H1 (cell line): ENCODE data around the gene OST4. TPM values are rescaled to one million over a fixed set of nuclear protein-coding genes. Genes with fewer than 3 reads are reported as not detected.

ENCODE experiments used
- CTCF ChIA-PET: fragments of 300-600 bp; sonication (Branson Sonifier 250); formaldehyde crosslinking; loops from one replicate; lab custom pipeline; 2021; ENCODE audit not compliant: partially characterized antibody; lab: Charles Lee
- POLR2A ChIA-PET: fragments of 300-600 bp; sonication (Branson Sonifier 250); formaldehyde crosslinking; loops from one replicate; lab custom pipeline; 2021; ENCODE audit warnings: inconsistent platforms; ENCODE audit not compliant: partially characterized antibody; lab: Charles Lee
- DNase-seq, 2 experiments: peaks; one replicate each; pipeline versions ENCODE4 v3.0.0 to v3.0.0-alpha.2; 2010 to 2022; ENCODE audit warnings: low spot score in 2 of 2, low read depth in 1 of 2, mixed read lengths in 1 of 2
- FAIRE-seq: peaks from 2 replicates; lab custom pipeline; 2011; peaks lifted over from hg19 to GRCh38; lab: Jason Lieb, UNC
- H2AFZ ChIP-seq: 2 replicates; pipeline ENCODE4 v1.8.1; 2012; ENCODE audit warnings: low read length, inconsistent platforms
- H2AK5ac ChIP-seq: 2 replicates; pipeline ENCODE4 v1.6.1; 2013; ENCODE audit warnings: low read depth, low read length
- H2BK120ac ChIP-seq: replicated peaks from 2 replicates; pipeline ENCODE3; 2013; ENCODE audit warnings: low read depth, low read length, inconsistent platforms
- H2BK12ac ChIP-seq: 2 replicates; pipeline ENCODE4 v1.6.1; 2013; ENCODE audit warnings: low read depth, low read length
- H2BK15ac ChIP-seq: 2 replicates; pipeline ENCODE4 v1.6.1; 2013; ENCODE audit warnings: low read length
- H2BK20ac ChIP-seq: 2 replicates; pipeline ENCODE4 v1.6.1; 2013; ENCODE audit warnings: low read length
- H2BK5ac ChIP-seq: 2 replicates; pipeline ENCODE4 v1.6.1; 2013; ENCODE audit warnings: low read depth, low read length
- H3K14ac ChIP-seq: 2 replicates; pipeline ENCODE4 v1.6.1; 2013; ENCODE audit warnings: inconsistent platforms; ENCODE audit not compliant: insufficient read length
- H3K18ac ChIP-seq: 2 replicates; pipeline ENCODE4 v1.6.1; 2013; ENCODE audit warnings: low read length; ENCODE audit errors: extremely low read depth
- H3K23ac ChIP-seq: 2 replicates; pipeline ENCODE4 v1.6.1; 2013; ENCODE audit warnings: inconsistent platforms; ENCODE audit not compliant: insufficient read length
- H3K23me2 ChIP-seq: 2 replicates; pipeline ENCODE4 v1.6.1; 2013; ENCODE audit warnings: low read depth, low read length
- H3K27ac ChIP-seq: 2 replicates; pipeline ENCODE4 v1.6.1; 2011; ENCODE audit warnings: low read depth, low read length, inconsistent platforms
- H3K27me3 ChIP-seq, 4 experiments: replicated peaks in 1 of 4; 1 replicate in 1 of 4; 2 replicates in 3 of 4; pipeline versions ENCODE4 v1.6.1 to v1.8.1; 2011 to 2013; ENCODE audit warnings: low read length in 3 of 4, mild to moderate bottlenecking in 3 of 4, inconsistent platforms in 2 of 4, mixed read lengths in 2 of 4, moderate library complexity in 1 of 4; ENCODE audit not compliant: control insufficient read depth in 3 of 4, insufficient read depth in 3 of 4; ENCODE audit errors: extremely low read depth in 1 of 4
- H3K36me3 ChIP-seq, 4 experiments: 2 replicates each; pipeline versions ENCODE4 v1.6.1 to v1.8.1; 2011 to 2013; ENCODE audit warnings: mild to moderate bottlenecking in 4 of 4, low read length in 3 of 4, moderate library complexity in 2 of 4, control low read depth in 1 of 4, inconsistent platforms in 1 of 4; ENCODE audit not compliant: insufficient read depth in 4 of 4, control insufficient read depth in 2 of 4
- H3K4ac ChIP-seq: replicated peaks from 2 replicates; pipeline ENCODE3; 2013; ENCODE audit warnings: low read length, low read depth, mixed read lengths, inconsistent platforms; ENCODE audit not compliant: insufficient read length
- H3K4me1 ChIP-seq, 4 experiments: replicated peaks in 1 of 4; 1 replicate in 1 of 4; 2 replicates in 3 of 4; pipeline versions ENCODE4 v1.6.1 to v1.8.1; 2011 to 2013; ENCODE audit warnings: low read length in 3 of 4, inconsistent platforms in 2 of 4, mixed read lengths in 1 of 4; ENCODE audit not compliant: insufficient read depth in 4 of 4, control insufficient read depth in 3 of 4
- H3K4me2 ChIP-seq, 2 experiments: 2 replicates each; pipeline versions ENCODE4 v1.6.1 to v1.8.1; 2011 to 2013; ENCODE audit warnings: low read depth in 2 of 2, low read length in 2 of 2, control low read depth in 1 of 2, inconsistent platforms in 1 of 2, mild to moderate bottlenecking in 1 of 2; ENCODE audit not compliant: insufficient read depth in 1 of 2
- H3K4me3 ChIP-seq, 4 experiments: fragments of 200-600, 300-600 bp in 1 of 4; sonication (generic), shearing (Covaris generic), sonication (Bioruptor Twin) in 1 of 4; 2 replicates each; pipeline versions ENCODE4 v1.5.1 to v1.8.1; 2011 to 2016; ENCODE audit warnings: low read length in 4 of 4, low read depth in 3 of 4, control low read depth in 2 of 4, inconsistent platforms in 2 of 4, mild to moderate bottlenecking in 2 of 4, mixed read lengths in 1 of 4, moderate library complexity in 1 of 4; ENCODE audit not compliant: insufficient read depth in 2 of 4; ENCODE audit errors: extremely low read depth in 1 of 4
- H3K56ac ChIP-seq: replicated peaks from 2 replicates; pipeline ENCODE3; 2013; ENCODE audit warnings: low read depth, mild to moderate bottlenecking, mixed read lengths, low read length, inconsistent platforms; ENCODE audit not compliant: insufficient read length
- H3K79me1 ChIP-seq: 2 replicates; pipeline ENCODE4 v1.6.1; 2013; ENCODE audit warnings: low read depth, low read length, control low read depth
- H3K79me2 ChIP-seq, 2 experiments: 2 replicates each; pipeline versions ENCODE4 v1.6.1 to v1.8.1; 2012 to 2013; ENCODE audit warnings: low read length in 2 of 2, mild to moderate bottlenecking in 2 of 2, inconsistent platforms in 1 of 2; ENCODE audit not compliant: insufficient read depth in 2 of 2, control insufficient read depth in 1 of 2
- H3K9ac ChIP-seq, 4 experiments: replicated peaks in 1 of 4; 1 replicate in 1 of 4; 2 replicates in 3 of 4; pipeline versions ENCODE4 v1.6.1 to v1.8.1; 2011 to 2013; ENCODE audit warnings: low read depth in 3 of 4, low read length in 3 of 4, control low read depth in 2 of 4, mild to moderate bottlenecking in 2 of 4, moderate library complexity in 2 of 4, inconsistent platforms in 1 of 4; ENCODE audit errors: extremely low read depth in 1 of 4
- H3K9me3 ChIP-seq, 2 experiments: 2 replicates each; pipeline versions ENCODE4 v1.6.1 to v1.8.1; 2012 to 2013; ENCODE audit warnings: mild to moderate bottlenecking in 2 of 2, moderate library complexity in 2 of 2, control low read depth in 1 of 2, inconsistent platforms in 1 of 2, low read depth in 1 of 2, low read length in 1 of 2, mixed read lengths in 1 of 2; ENCODE audit not compliant: insufficient read depth in 2 of 2
- H4K20me1 ChIP-seq, 2 experiments: replicated peaks in 1 of 2; 2 replicates each; pipeline versions ENCODE3 to v1.8.1; 2011 to 2013; ENCODE audit warnings: inconsistent platforms in 2 of 2, low read length in 2 of 2, mild to moderate bottlenecking in 1 of 2; ENCODE audit not compliant: insufficient read depth in 2 of 2, control insufficient read depth in 1 of 2
- H4K5ac ChIP-seq: 2 replicates; pipeline ENCODE4 v1.6.1; 2013; ENCODE audit warnings: low read length, low read depth, mixed read lengths, inconsistent platforms; ENCODE audit not compliant: insufficient read length
- H4K8ac ChIP-seq: 2 replicates; pipeline ENCODE4 v1.8.0; 2013; ENCODE audit warnings: mild to moderate bottlenecking, moderate library complexity, low read length, inconsistent platforms; ENCODE audit not compliant: insufficient read depth; ENCODE audit errors: extremely low read depth
- H4K91ac ChIP-seq: replicated peaks from 2 replicates; pipeline ENCODE3; 2013; ENCODE audit warnings: low read length, mixed read lengths, inconsistent platforms; ENCODE audit not compliant: insufficient read length
- BACH1 ChIP-seq: IDR thresholded peaks from 2 replicates; pipeline ENCODE4 v1.6.1; 2012; ENCODE audit warnings: low read length, improper control_type of control experiment
- CEBPB ChIP-seq: IDR thresholded peaks from 2 replicates; pipeline ENCODE4 v1.6.1; 2012; ENCODE audit warnings: low read depth, low read length
- JUND ChIP-seq: IDR thresholded peaks from 2 replicates; pipeline ENCODE4 v1.6.1; 2011; ENCODE audit warnings: mild to moderate bottlenecking, improper control_type of control experiment, low read length
- MAFK ChIP-seq: IDR thresholded peaks from 2 replicates; pipeline ENCODE4 v1.6.1; 2012; ENCODE audit warnings: low read depth, mild to moderate bottlenecking, improper control_type of control experiment, low read length
- MAX ChIP-seq: IDR thresholded peaks from 2 replicates; pipeline ENCODE4 v1.6.1; 2012; ENCODE audit warnings: inconsistent platforms
- NANOG ChIP-seq: IDR thresholded peaks from 2 replicates; pipeline ENCODE4 v1.6.1; 2011; ENCODE audit warnings: low read length, low read depth, mild to moderate bottlenecking, inconsistent platforms; ENCODE audit not compliant: insufficient read depth, poor library complexity, severe bottlenecking
- PHF8 ChIP-seq: fragments of 200-600 bp; sonication (generic); conservative IDR thresholded peaks from 2 replicates; pipeline ENCODE4 v1.7.1; 2012; ENCODE audit warnings: low read depth, mild to moderate bottlenecking, inconsistent platforms, low read length, moderate library complexity
- RBBP5 ChIP-seq: IDR thresholded peaks from 2 replicates; pipeline ENCODE4 v1.7.1; 2012; ENCODE audit warnings: low read depth, mild to moderate bottlenecking, inconsistent platforms, low read length, moderate library complexity, borderline replicate concordance
- SAP30 ChIP-seq: fragments of 300-600 bp; sonication (generic); IDR thresholded peaks from 2 replicates; pipeline ENCODE4 v1.7.1; 2012; ENCODE audit warnings: low read length, moderate library complexity, mild to moderate bottlenecking, inconsistent platforms; ENCODE audit not compliant: insufficient read depth, insufficient replicate concordance
- SUZ12 ChIP-seq: fragments of 200-600 bp; sonication (generic); IDR thresholded peaks from 2 replicates; pipeline ENCODE4 v1.6.1; 2012; ENCODE audit warnings: mild to moderate bottlenecking, inconsistent platforms, low read length, moderate library complexity, mixed read lengths
- TEAD4 ChIP-seq: IDR thresholded peaks from 2 replicates; pipeline ENCODE4 v1.6.1; 2012; ENCODE audit warnings: low read depth, low read length, inconsistent platforms, mixed read lengths
- ZNF274 ChIP-seq: IDR thresholded peaks from 2 replicates; pipeline ENCODE4 v1.7.0; 2012; ENCODE audit warnings: low read length, borderline replicate concordance; ENCODE audit errors: extremely low read depth
- WGBS, 2 experiments: shearing (Covaris generic) in 1 of 2; methylation state at CpG; one replicate each; pipeline versions ENCODE4 v1.1.6 to v1.1.7; 2013 to 2015; ENCODE audit warnings: low lambda C conversion rate in 2 of 2, mixed read lengths in 2 of 2, inconsistent platforms in 1 of 2, low coverage in 1 of 2, missing lambda C conversion rate in 1 of 2; ENCODE audit not compliant: insufficient replicate concordance in 2 of 2, insufficient coverage in 1 of 2, insufficient read length in 1 of 2; ENCODE audit errors: extremely low coverage in 1 of 2, missing lambda C conversion rate in 1 of 2; 5-methylcytosine and 5-hydroxymethylcytosine counted together
- polyA plus RNA-seq, 7 experiments: library from polyadenylated mRNA; depleted of rRNA in 3 of 7; stranded (reverse) in 5 of 7; unstranded in 2 of 7; fragments of >200 nt in 5 of 7; fragments of 200-250 nt in 2 of 7; gene quantifications; 1 replicate in 5 of 7; 2 replicates in 1 of 7; 4 replicates in 1 of 7; pipeline versions ENCODE4 v1.2.1 to v1.2.3, GENCODE V29; 2011 to 2013; ENCODE audit warnings: missing spikeins in 2 of 7, mixed read lengths in 2 of 7
- total RNA-seq: library from RNA; stranded (reverse); fragmentation: NEBNext Ultra II Directional; extraction: Animal tissue kit (Norgen Biotek cat#: 25700); gene quantifications from 2 replicates; pipeline ENCODE4 v1.2.1, GENCODE V29; 2021

OST4 gene
- total and polyA plus RNA-seq, 2 of the 8 experiments (the other 6 are each of a cell fraction or from before 2014, with no cell fraction given): 225 to 865 TPM

- peak overlapping the region; percentile 25; the same call in 1 of the 2 replicates for H2AFZ ChIP-seq
- ChIA-PET CTCF (interaction anchor here (0.8 to 16.5 kb wide), 17 partner anchors 8 to 207 kb away, joined by 3 to 160 read pairs (median 5); partner anchors contain the start of genes AGBL5, PREB and SLC5A6), POLR2A (interaction anchor here (0.6 to 5.9 kb wide), 8 partner anchors 11 to 126 kb away, joined by 3 to 63 read pairs (median 6); partner anchors contain the start of genes AGBL5, ATRAID, OST4 and SLC5A6)
- peak; percentile 79 to 99 for DNase-seq
- no peak overlapping the region for H2BK120ac ChIP-seq
- H4K5ac ChIP-seq: no peak overlapping the region
- H3K9ac ChIP-seq: peak overlapping the region; percentile 10 to 38 (median 25); a peak in 5 of 7 replicates
- H3K4ac ChIP-seq: no peak overlapping the region
- WGBS, 2 experiments: 1% methylated on average over 42 of the region's 81 CpGs; no CpG with 5 or more reads in 1 of the 2 experiments
- no peak overlapping the region for H2BK5ac ChIP-seq
- H3K9me3 ChIP-seq: no peaks in the 10 kb centered on the region
- peak overlapping the region; percentile 44 to 75 (median 61) for H3K4me3 ChIP-seq
- no peak overlapping the region for H3K14ac ChIP-seq
- no peak overlapping the region for H2AK5ac ChIP-seq
- no peaks in the 10 kb centered on the region for H3K79me2 ChIP-seq
- peaks cover 4 to 23% (median 6%) of the 10 kb centered on the region in 4 experiments; a peak in 6 of 7 replicates for H3K4me1 ChIP-seq
- H4K8ac ChIP-seq: peak overlapping the region; percentile 85
- H3K23me2 ChIP-seq: peaks cover 13% of the 10 kb centered on the region; the same call in 1 of the 2 replicates
- H3K27ac ChIP-seq: no peak overlapping the region
- H3K4me2 ChIP-seq: peak overlapping the region; percentile 70 to 84
- H3K18ac ChIP-seq: peak overlapping the region; percentile 87
- no peak overlapping the region for H2BK12ac ChIP-seq
- no peak overlapping the region for H4K91ac ChIP-seq
- H3K36me3 ChIP-seq: no peaks in the 10 kb centered on the region
- peaks cover 0 to 1% of the 10 kb centered on the region in 2 experiments for H4K20me1 ChIP-seq
- FAIRE-seq: no peak
- H3K23ac ChIP-seq: no peak overlapping the region
- no peak overlapping the region for H2BK20ac ChIP-seq
- H2BK15ac ChIP-seq: no peak overlapping the region
- no peaks in the 10 kb centered on the region for H3K79me1 ChIP-seq
- H3K56ac ChIP-seq: peak overlapping the region; percentile 13
- peaks cover 0 to 9% (median 4%) of the 10 kb centered on the region in 4 experiments; a peak in 2 of 7 replicates for H3K27me3 ChIP-seq
- TF ChIP-seq BACH1 (peak; percentile 95), ZNF274 (no peak), RBBP5 (peak; percentile 59; the same call in 1 of the 2 replicates), SUZ12 (no peak; the same call in 1 of the 2 replicates), PHF8 (peak; percentile 20; the same call in 1 of the 2 replicates), SAP30 (no peak), NANOG (no peak), CEBPB (no peak), MAFK (no peak), TEAD4 (no peak), JUND (no peak), MAX (peak; percentile 97)
Observed at GRCh38 chr2:27086090-27086723, 14.8 kb upstream of the OST4 start.
